Astrocyte (in vitro differentiated cells and primary cell): ENCODE measurements around the gene FXYD7. TPM values are rescaled to one million over a fixed set of nuclear protein-coding genes. Genes with fewer than 3 reads are reported as not detected.

Source experiments
- DNase-seq: peaks from one replicate; pipeline ENCODE4 v3.0.0-alpha.2; 2010; ENCODE audit warnings: low read depth
- FAIRE-seq: peaks from 2 replicates; lab custom pipeline; 2011; peaks lifted over from hg19 to GRCh38; lab: Jason Lieb, UNC
- H2AFZ ChIP-seq: 2 replicates; pipeline ENCODE4 v1.6.0; 2012; ENCODE audit warnings: low read depth, low read length, inconsistent platforms
- H3K27ac ChIP-seq: 2 replicates; pipeline ENCODE4 v1.5.1; 2011; ENCODE audit warnings: low read depth, low read length, inconsistent platforms
- H3K27me3 ChIP-seq: 2 replicates; pipeline ENCODE4 v1.6.0; 2011; ENCODE audit warnings: low read length, inconsistent platforms; ENCODE audit not compliant: insufficient read depth
- H3K36me3 ChIP-seq: 2 replicates; pipeline ENCODE4 v1.5.1; 2011; ENCODE audit warnings: low read length, inconsistent platforms; ENCODE audit not compliant: insufficient read depth
- H3K4me1 ChIP-seq: 2 replicates; pipeline ENCODE4 v1.5.1; 2011; ENCODE audit warnings: low read length, inconsistent platforms; ENCODE audit not compliant: insufficient read depth
- H3K4me2 ChIP-seq: 2 replicates; pipeline ENCODE4 v1.6.0; 2012; ENCODE audit warnings: low read length, inconsistent platforms
- H3K4me3 ChIP-seq: 2 replicates; pipeline ENCODE4 v1.5.1; 2011; ENCODE audit warnings: low read depth, mild to moderate bottlenecking, low read length, inconsistent platforms; ENCODE audit not compliant: insufficient read depth
- H3K79me2 ChIP-seq: 2 replicates; pipeline ENCODE4 v1.6.0; 2012; ENCODE audit warnings: mild to moderate bottlenecking, low read length, inconsistent platforms; ENCODE audit not compliant: insufficient read depth
- H3K9ac ChIP-seq: 2 replicates; pipeline ENCODE4 v1.6.0; 2012; ENCODE audit warnings: mild to moderate bottlenecking, low read length, inconsistent platforms
- H3K9me3 ChIP-seq: 2 replicates; pipeline ENCODE4 v1.5.1; 2012; ENCODE audit warnings: low read depth, mild to moderate bottlenecking, low read length, inconsistent platforms; ENCODE audit not compliant: insufficient read depth
- H4K20me1 ChIP-seq: 2 replicates; pipeline ENCODE4 v1.6.0; 2012; ENCODE audit warnings: low read length, inconsistent platforms; ENCODE audit not compliant: insufficient read depth
- H3K27ac Mint-ChIP-seq: one replicate; pipeline ENCODE4 v1.8.0; 2021; ENCODE audit warnings: mild to moderate bottlenecking, mixed read lengths; ENCODE audit not compliant: unreplicated experiment
- H3K27me3 Mint-ChIP-seq: one replicate; pipeline ENCODE4 v1.8.0; 2021; ENCODE audit warnings: low read depth, mixed read lengths; ENCODE audit not compliant: unreplicated experiment
- H3K36me3 Mint-ChIP-seq: one replicate; pipeline ENCODE4 v1.8.0; 2021; ENCODE audit warnings: low read depth, mixed read lengths; ENCODE audit not compliant: unreplicated experiment
- H3K4me1 Mint-ChIP-seq: one replicate; pipeline ENCODE4 v1.8.0; 2021; ENCODE audit warnings: low read depth, mixed read lengths; ENCODE audit not compliant: unreplicated experiment
- H3K4me3 Mint-ChIP-seq: one replicate; pipeline ENCODE4 v1.8.0; 2021; ENCODE audit warnings: mild to moderate bottlenecking, moderate library complexity, mixed read lengths; ENCODE audit not compliant: unreplicated experiment
- H3K9me3 Mint-ChIP-seq: one replicate; pipeline ENCODE4 v1.8.0; 2021; ENCODE audit warnings: mild to moderate bottlenecking, mixed read lengths; ENCODE audit not compliant: unreplicated experiment
- CTCF ChIP-seq: IDR thresholded peaks from 2 replicates; pipeline ENCODE4 v1.5.1; 2011; ENCODE audit warnings: low read depth, mild to moderate bottlenecking, inconsistent platforms, low read length, moderate library complexity; ENCODE audit not compliant: insufficient read depth
- EZH2 ChIP-seq: IDR thresholded peaks from 2 replicates; pipeline ENCODE4 v1.6.1; 2012; ENCODE audit warnings: mild to moderate bottlenecking, low read length, inconsistent platforms; ENCODE audit not compliant: insufficient read depth
- total RNA-seq: library from RNA; stranded (reverse); gene quantifications from 2 replicates; pipeline ENCODE4 v1.2.1, GENCODE V29; 2021

The FXYD7 gene
- total RNA-seq, 1 donor from 2014 or later = not detected

GRCh38 chr19:35105047-35105410 is 38.0 kb upstream of the FXYD7 start:
- Mint-ChIP-seq H3K4me1 (no peaks in the 10 kb centered on the region), H3K36me3 (no peaks in the 10 kb centered on the region), H3K9me3 (peaks cover 7% of the 10 kb centered on the region), H3K27ac (no peak overlapping the region), H3K27me3 (peaks cover 8% of the 10 kb centered on the region), H3K4me3 (no peak overlapping the region)
- FAIRE-seq = no peak
- no peaks in the 10 kb centered on the region for H3K79me2 ChIP-seq
- DNase-seq = no peak
- no peak overlapping the region for H2AFZ ChIP-seq
- H3K9ac ChIP-seq = no peak overlapping the region
- TF ChIP-seq EZH2 = no peak
- no peak for TF ChIP-seq CTCF
- no peaks in the 10 kb centered on the region for H3K36me3 ChIP-seq
- no peak overlapping the region for H3K27ac ChIP-seq
- no peak overlapping the region for H3K4me2 ChIP-seq
- no peaks in the 10 kb centered on the region for H3K4me1 ChIP-seq
- peaks cover 5% of the 10 kb centered on the region for H3K9me3 ChIP-seq
- no peaks in the 10 kb centered on the region for H4K20me1 ChIP-seq
- no peaks in the 10 kb centered on the region for H3K27me3 ChIP-seq
- H3K4me3 ChIP-seq = no peak overlapping the region

- Histone ChIP-seq H3K9me3 (peaks cover 5% of the 10 kb centered on the region), H3K27me3 (no peaks in the 10 kb centered on the region), H3K79me2 (no peaks in the 10 kb centered on the region), H2AFZ (no peak overlapping the region), H3K36me3 (no peaks in the 10 kb centered on the region), H3K9ac (no peak overlapping the region), H3K4me2 (no peak overlapping the region), H3K27ac (no peak overlapping the region), H3K4me3 (no peak overlapping the region), H3K4me1 (no peaks in the 10 kb centered on the region), H4K20me1 (no peaks in the 10 kb centered on the region)
- Mint-ChIP-seq H3K36me3 (no peaks in the 10 kb centered on the region), H3K27me3 (peaks cover 8% of the 10 kb centered on the region), H3K4me1 (no peaks in the 10 kb centered on the region), H3K9me3 (peaks cover 7% of the 10 kb centered on the region), H3K4me3 (no peak overlapping the region), H3K27ac (no peak overlapping the region)
- TF ChIP-seq EZH2 (no peak), CTCF (no peak)
- FAIRE-seq (no peak), DNase-seq (no peak)
These were observed 37.4 kb upstream of the FXYD7 start for GRCh38 chr19:35105411-35106290.

- Histone ChIP-seq H3K4me2 (no peak overlapping the region), H2AFZ (no peak overlapping the region), H3K9ac (no peak overlapping the region), H3K4me3 (no peak overlapping the region), H3K9me3 (peaks cover 5% of the 10 kb centered on the region), H4K20me1 (no peaks in the 10 kb centered on the region), H3K27me3 (no peaks in the 10 kb centered on the region), H3K36me3 (no peaks in the 10 kb centered on the region), H3K4me1 (no peaks in the 10 kb centered on the region), H3K27ac (no peak overlapping the region), H3K79me2 (no peaks in the 10 kb centered on the region)
- H3K4me1 Mint-ChIP-seq = no peaks in the 10 kb centered on the region
- peaks cover 5% of the 10 kb centered on the region for H3K27me3 Mint-ChIP-seq
- FAIRE-seq (no peak), DNase-seq (no peak)
- no peaks in the 10 kb centered on the region for H3K36me3 Mint-ChIP-seq
- TF ChIP-seq CTCF (no peak), EZH2 (no peak)
- no peak overlapping the region for H3K4me3 Mint-ChIP-seq
- no peak overlapping the region for H3K27ac Mint-ChIP-seq
- H3K9me3 Mint-ChIP-seq = peaks cover 7% of the 10 kb centered on the region
These were observed 36.8 kb upstream of the FXYD7 start for GRCh38 chr19:35106291-35106583.
